Prostate gland (tissue), 2 donors: Measurements from ENCODE around the gene NFIX.

Experiments used
- POLR2A ChIP-seq: fragments of 450-650 bp; IDR thresholded peaks from one replicate; pipeline ENCODE4 v1.6.1; 2016; ENCODE audit warnings: antibody characterized with exemption, mild to moderate bottlenecking
- POLR2AphosphoS5 ChIP-seq: sonication (generic); formaldehyde crosslinking; IDR thresholded peaks from one replicate; pipeline ENCODE4 v1.6.1; 2017; ENCODE audit warnings: antibody characterized with exemption
- TF ChIP-seq, protein P1 (sequence below), 4 experiments: fragments of 200-600 bp in 2 of 4; fragments of 450-650 bp in 2 of 4; sonication (generic) in 2 of 4; IDR thresholded peaks; 1 replicate in 3 of 4; 2 replicates in 1 of 4; pipeline ENCODE4 v1.5.1; 2016 to 2019; ENCODE audit warnings: antibody characterized with exemption in 4 of 4, mild to moderate bottlenecking in 2 of 4, moderate library complexity in 2 of 4

DNA sequence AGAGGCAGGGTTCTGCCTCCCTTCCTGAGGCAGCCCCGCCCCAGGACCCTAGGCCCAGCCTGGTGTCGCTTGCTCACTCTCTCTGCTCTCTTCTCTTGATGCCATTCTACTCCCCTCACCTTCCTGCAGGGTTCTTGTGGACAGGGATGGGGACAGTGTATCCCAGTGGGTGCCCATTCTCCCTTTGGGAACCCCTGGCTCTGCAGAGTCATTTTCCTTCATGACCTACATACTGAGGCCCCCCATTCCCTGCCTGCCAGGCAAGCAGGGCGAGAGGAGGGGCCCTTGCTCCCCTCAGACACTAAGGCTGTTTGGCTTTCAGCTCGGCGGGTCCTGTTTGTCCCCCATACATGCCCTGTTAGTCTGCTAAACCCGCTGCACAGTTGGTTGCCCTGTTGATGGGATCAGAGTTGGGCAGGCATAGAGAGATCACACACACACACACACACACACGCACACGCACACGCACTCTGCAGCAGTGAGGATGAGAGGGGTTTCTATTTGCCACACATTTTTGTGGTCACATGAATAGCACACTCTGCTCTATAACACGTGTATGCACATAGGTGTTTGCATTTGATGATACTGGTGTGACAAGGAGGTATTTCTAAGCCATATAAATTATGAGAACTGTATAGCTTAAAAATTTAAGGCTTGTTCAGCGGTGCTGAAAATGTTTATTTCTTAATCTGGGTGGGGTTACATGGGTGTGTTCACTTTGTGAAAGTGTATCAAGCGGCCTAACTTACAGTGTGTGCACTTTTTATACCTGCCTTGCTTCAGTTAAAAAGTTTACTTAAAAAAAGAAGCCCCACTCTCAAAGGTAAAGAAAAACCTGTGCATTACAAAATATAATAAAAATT lies 20.3 kb downstream of the NFIX start:
- TF ChIP-seq POLR2A (no peak), POLR2AphosphoS5 (no peak)
- TF ChIP-seq, protein P1, sequence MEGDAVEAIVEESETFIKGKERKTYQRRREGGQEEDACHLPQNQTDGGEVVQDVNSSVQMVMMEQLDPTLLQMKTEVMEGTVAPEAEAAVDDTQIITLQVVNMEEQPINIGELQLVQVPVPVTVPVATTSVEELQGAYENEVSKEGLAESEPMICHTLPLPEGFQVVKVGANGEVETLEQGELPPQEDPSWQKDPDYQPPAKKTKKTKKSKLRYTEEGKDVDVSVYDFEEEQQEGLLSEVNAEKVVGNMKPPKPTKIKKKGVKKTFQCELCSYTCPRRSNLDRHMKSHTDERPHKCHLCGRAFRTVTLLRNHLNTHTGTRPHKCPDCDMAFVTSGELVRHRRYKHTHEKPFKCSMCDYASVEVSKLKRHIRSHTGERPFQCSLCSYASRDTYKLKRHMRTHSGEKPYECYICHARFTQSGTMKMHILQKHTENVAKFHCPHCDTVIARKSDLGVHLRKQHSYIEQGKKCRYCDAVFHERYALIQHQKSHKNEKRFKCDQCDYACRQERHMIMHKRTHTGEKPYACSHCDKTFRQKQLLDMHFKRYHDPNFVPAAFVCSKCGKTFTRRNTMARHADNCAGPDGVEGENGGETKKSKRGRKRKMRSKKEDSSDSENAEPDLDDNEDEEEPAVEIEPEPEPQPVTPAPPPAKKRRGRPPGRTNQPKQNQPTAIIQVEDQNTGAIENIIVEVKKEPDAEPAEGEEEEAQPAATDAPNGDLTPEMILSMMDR (IDR thresholded peaks at IDR 0.05), result no peak
